ENCODE measurements around the gene UBALD1.

UBALD1 gene

DNA sequence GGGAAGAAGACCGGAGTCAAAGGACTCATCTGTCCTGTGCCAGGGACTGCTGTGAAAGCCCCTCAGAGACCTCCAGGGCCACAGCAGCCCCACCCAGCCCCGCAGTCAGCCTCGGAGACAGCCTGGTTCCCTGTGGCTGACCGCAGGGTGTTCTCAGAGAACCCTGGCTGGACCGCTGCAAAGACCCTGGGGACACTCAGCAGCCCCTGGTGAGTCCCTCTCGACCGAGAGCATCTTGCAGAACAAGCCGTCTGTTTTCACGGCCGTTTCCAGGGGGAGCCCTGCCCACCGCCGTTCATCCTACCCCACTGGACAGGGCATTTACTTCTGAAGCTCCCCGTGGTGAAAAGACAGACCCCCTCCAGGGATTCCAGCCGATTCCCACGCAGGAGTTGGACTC lies 10.3 kb downstream of the UBALD1 start:
- Histone ChIP-seq H3K36me3 (ENCODE audit: insufficient read depth, low read length) (no peaks in the 10 kb centered on the region), H3K79me2 (ENCODE audit: control insufficient read depth, insufficient read depth, low read length, unreplicated experiment) (no peaks in the 10 kb centered on the region), H3K4me3 (ENCODE audit: low read depth, low read length) (no peak overlapping the region), H3K27me3 (ENCODE audit: insufficient read depth, low read length) (0 out of 2 replicates have a peak, but pooled peaks cover 5% of the 10 kb centered on the region), H3K4me1 (ENCODE audit: control insufficient read depth, insufficient read depth, low read length, unreplicated experiment) (peaks cover 5% of the 10 kb centered on the region), H3K27ac (ENCODE audit: low read depth, low read length) (no peak overlapping the region), H2AFZ (ENCODE audit: low read length, unreplicated experiment) (no peak overlapping the region)

DNA sequence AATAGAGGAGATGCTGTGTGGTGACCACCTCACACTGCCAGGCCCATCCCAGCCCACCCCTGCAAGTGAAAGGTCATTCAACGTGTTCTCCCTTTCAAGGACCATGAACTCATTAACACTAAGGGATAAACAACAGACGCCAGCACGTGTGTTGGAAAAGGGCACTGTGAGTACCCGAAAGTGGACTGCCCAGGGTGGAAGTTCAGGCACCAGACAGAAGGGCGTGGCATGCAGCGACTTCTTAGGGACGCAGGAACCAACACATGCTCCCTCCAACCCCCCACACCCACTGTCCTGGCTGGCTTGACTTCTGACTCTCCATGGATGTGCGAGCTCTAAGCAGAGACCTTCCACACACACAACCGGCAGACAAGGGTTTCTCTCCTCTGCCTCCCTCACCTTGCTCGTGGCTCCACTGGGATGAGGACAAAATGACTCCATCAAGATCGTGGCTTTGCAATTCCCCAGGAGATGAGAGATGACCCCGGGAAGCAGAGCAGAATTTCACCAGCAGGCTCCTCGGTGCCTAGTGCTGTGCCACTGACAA lies 11.0 kb downstream of the UBALD1 start:
- no peak overlapping the region for H3K4me3 ChIP-seq (ENCODE audit: low read depth, low read length)
- no peak overlapping the region for H2AFZ ChIP-seq (ENCODE audit: low read length, unreplicated experiment)
- H3K36me3 ChIP-seq (ENCODE audit: insufficient read depth, low read length): no peaks in the 10 kb centered on the region
- peaks cover 5% of the 10 kb centered on the region for H3K4me1 ChIP-seq (ENCODE audit: control insufficient read depth, insufficient read depth, low read length, unreplicated experiment)
- H3K27me3 ChIP-seq (ENCODE audit: insufficient read depth, low read length): 0 out of 2 replicates have a peak, but pooled peaks cover 6% of the 10 kb centered on the region
- no peaks in the 10 kb centered on the region for H3K79me2 ChIP-seq (ENCODE audit: control insufficient read depth, insufficient read depth, low read length, unreplicated experiment)
- no peak overlapping the region for H3K27ac ChIP-seq (ENCODE audit: low read depth, low read length)

DNA sequence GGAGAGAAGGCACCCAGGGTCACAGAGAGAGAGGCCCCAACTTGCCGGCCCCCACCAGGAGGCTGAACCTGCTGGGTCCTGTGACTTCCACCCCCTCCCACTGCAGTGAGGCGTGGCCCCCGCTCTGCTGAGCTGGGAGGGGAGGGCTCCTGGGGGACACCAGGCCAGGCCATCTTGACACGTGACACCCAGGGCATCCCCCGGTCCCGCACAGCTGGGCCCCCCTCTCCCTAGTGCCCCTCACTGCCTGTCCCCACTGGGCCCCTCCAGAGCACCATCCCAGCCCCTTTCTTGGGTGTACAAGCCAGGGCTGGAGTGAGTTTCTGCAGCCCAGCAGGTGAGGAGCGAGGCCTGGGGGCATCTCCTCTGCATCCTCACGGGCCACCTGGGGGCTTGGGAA lies 12.4 kb downstream of the UBALD1 start:
- Histone ChIP-seq H3K4me1 (ENCODE audit: control insufficient read depth, insufficient read depth, low read length, unreplicated experiment) (peaks cover 5% of the 10 kb centered on the region), H3K4me3 (ENCODE audit: low read depth, low read length) (no peak overlapping the region), H3K79me2 (ENCODE audit: control insufficient read depth, insufficient read depth, low read length, unreplicated experiment) (no peaks in the 10 kb centered on the region), H2AFZ (ENCODE audit: low read length, unreplicated experiment) (no peak overlapping the region), H3K27ac (ENCODE audit: low read depth, low read length) (no peak overlapping the region), H3K36me3 (ENCODE audit: insufficient read depth, low read length) (no peaks in the 10 kb centered on the region), H3K27me3 (ENCODE audit: insufficient read depth, low read length) (0 out of 2 replicates have a peak, but pooled peaks cover 6% of the 10 kb centered on the region)

DNA sequence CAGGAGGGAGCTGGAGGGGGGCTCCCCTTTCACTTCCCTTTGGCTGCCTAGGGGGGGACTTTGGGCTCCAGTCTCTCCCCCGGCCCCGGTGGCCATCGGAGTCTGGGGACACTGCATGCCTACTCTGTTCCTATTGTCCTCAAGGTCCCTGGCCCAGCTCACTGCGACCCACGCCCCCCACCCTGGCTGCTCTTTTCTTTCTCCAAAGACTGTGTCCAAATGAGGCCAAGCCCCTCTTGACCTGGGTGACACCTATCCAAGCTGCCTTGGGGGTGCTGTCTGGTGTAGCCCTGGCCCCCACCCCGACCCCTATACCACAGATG lies 12.9 kb downstream of the UBALD1 start:
- Histone ChIP-seq H2AFZ (ENCODE audit: low read length, unreplicated experiment) (no peak overlapping the region), H3K4me3 (ENCODE audit: low read depth, low read length) (no peak overlapping the region), H3K27ac (ENCODE audit: low read depth, low read length) (no peak overlapping the region), H3K36me3 (ENCODE audit: insufficient read depth, low read length) (no peaks in the 10 kb centered on the region), H3K79me2 (ENCODE audit: control insufficient read depth, insufficient read depth, low read length, unreplicated experiment) (no peaks in the 10 kb centered on the region), H3K27me3 (ENCODE audit: insufficient read depth, low read length) (0 out of 2 replicates have a peak, but pooled peaks cover 6% of the 10 kb centered on the region), H3K4me1 (ENCODE audit: control insufficient read depth, insufficient read depth, low read length, unreplicated experiment) (peaks cover 5% of the 10 kb centered on the region)

DNA sequence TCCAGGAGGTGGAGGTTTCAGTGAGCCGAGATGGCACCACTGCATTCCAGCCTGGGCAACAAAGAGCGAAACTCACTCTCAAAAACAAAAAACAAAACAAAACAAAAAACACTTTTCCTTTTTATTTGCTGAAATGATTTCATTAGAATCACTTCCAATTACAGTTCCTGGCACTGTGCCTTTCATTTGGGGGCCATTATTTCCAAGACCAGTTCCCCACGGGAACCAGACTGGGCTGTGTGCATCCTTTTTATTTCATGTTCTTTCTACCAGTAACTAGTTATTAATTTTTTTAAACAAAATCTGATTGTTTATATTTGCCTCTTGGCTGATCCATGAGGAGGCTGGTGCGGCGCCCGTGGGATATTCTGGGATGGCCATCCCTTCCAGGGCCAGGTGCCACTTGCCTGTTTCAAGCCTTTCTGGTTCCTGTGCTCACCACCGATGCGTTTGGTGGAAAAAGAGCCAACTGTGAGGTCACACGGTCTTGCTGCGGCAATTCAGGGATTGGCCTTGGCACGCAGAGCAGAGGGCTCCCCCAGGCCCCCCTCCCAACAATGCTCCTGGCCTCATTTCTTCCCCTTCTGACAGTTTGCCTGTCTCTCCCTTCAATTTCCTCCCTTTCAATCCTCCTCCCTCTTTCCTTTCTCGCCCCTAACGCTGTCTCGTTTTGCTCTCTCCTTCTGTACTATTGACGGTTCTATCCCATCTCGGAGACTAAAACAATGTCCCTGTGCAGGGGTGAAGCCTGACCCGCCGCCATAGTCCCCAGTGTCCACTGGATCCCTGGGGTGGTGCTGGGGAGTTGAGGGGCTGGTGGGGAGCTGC lies 13.4 kb downstream of the UBALD1 start:
- H2AFZ ChIP-seq (ENCODE audit: low read length, unreplicated experiment): no peak overlapping the region
- H3K4me1 ChIP-seq (ENCODE audit: control insufficient read depth, insufficient read depth, low read length, unreplicated experiment): peaks cover 5% of the 10 kb centered on the region
- H3K27ac ChIP-seq (ENCODE audit: low read depth, low read length): no peak overlapping the region
- H3K36me3 ChIP-seq (ENCODE audit: insufficient read depth, low read length): no peaks in the 10 kb centered on the region
- no peaks in the 10 kb centered on the region for H3K79me2 ChIP-seq (ENCODE audit: control insufficient read depth, insufficient read depth, low read length, unreplicated experiment)
- no peak overlapping the region for H3K4me3 ChIP-seq (ENCODE audit: low read depth, low read length)
- H3K27me3 ChIP-seq (ENCODE audit: insufficient read depth, low read length): 0 out of 2 replicates have a peak, but pooled peaks cover 10% of the 10 kb centered on the region

DNA sequence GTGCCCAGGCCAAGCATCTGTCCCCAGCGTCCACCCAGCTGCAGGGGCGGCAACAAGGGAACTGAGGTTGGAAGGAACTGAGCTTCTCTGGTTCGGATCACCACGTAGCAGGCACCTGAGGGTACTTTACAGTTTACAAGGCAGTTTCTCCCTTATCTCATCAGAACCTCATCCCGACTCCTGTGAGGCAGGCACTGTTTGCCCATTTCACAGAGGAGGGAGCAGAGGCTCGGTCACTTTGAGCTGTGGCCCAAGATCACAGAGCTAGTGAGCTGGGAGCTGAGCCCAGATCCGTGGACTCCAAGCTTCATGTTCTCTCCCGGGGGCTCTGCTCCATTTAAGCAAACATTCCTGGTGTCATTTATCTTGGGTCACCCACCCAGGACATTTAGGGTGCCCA lies 15.1 kb downstream of the UBALD1 start:
- Histone ChIP-seq H2AFZ (ENCODE audit: low read length, unreplicated experiment) (no peak overlapping the region), H3K4me1 (ENCODE audit: control insufficient read depth, insufficient read depth, low read length, unreplicated experiment) (peaks cover 5% of the 10 kb centered on the region), H3K27ac (ENCODE audit: low read depth, low read length) (no peak overlapping the region), H3K36me3 (ENCODE audit: insufficient read depth, low read length) (no peaks in the 10 kb centered on the region), H3K4me3 (ENCODE audit: low read depth, low read length) (no peak overlapping the region), H3K79me2 (ENCODE audit: control insufficient read depth, insufficient read depth, low read length, unreplicated experiment) (no peaks in the 10 kb centered on the region), H3K27me3 (ENCODE audit: insufficient read depth, low read length) (0 out of 2 replicates have a peak, but pooled peaks cover 10% of the 10 kb centered on the region)

DNA sequence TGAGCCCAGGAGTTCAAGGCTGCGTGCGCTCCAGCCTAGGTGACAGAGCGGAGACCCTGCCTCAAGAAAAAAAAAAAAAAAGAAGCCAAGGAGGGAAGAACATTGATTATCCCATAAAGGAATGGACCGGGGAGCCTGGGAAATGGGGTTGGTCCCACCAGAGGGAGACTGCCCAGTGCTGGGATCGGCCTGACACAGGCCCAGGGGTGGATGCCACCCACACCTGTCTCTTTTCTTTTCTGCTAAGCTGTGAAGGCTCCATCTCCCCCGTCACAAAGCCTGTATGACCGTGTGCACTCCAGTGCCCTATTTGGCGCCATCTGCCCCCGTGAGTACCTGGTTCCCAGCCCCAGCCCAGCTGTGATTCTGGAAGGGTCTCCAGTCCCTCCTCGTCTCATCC lies 15.7 kb downstream of the UBALD1 start:
- Histone ChIP-seq H3K36me3 (ENCODE audit: insufficient read depth, low read length) (no peaks in the 10 kb centered on the region), H3K4me3 (ENCODE audit: low read depth, low read length) (no peak overlapping the region), H3K79me2 (ENCODE audit: control insufficient read depth, insufficient read depth, low read length, unreplicated experiment) (no peaks in the 10 kb centered on the region)

DNA sequence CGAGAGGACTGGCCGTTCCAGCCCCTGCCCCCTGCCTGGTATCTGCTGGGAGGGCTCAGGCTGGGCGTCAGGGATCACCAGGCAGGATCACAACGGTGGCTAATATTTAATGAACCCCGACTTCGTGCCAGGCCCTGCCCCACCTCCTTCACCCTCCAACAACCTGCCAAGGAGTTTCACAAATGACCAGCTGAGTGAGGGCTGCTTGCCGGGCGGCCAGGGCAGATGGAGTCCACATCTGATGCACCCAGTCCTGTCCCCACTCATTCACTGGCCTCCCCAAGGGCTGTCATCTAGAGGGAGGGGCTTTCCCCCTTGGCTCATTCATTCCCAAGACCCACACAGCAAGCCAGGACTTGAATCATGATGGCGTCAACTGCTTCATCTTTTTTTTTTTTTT lies 17.5 kb downstream of the UBALD1 start:
- no peaks in the 10 kb centered on the region for H3K36me3 ChIP-seq (ENCODE audit: insufficient read depth, low read length)
- no peak overlapping the region for H3K4me3 ChIP-seq (ENCODE audit: low read depth, low read length)
- H3K27me3 ChIP-seq (ENCODE audit: insufficient read depth, low read length): 0 out of 2 replicates have a peak, but pooled peaks cover 10% of the 10 kb centered on the region
- no peaks in the 10 kb centered on the region for H3K79me2 ChIP-seq (ENCODE audit: control insufficient read depth, insufficient read depth, low read length, unreplicated experiment)
- no peak overlapping the region for H3K27ac ChIP-seq (ENCODE audit: low read depth, low read length)
- peaks cover 5% of the 10 kb centered on the region for H3K4me1 ChIP-seq (ENCODE audit: control insufficient read depth, insufficient read depth, low read length, unreplicated experiment)
- H2AFZ ChIP-seq (ENCODE audit: low read length, unreplicated experiment): no peak overlapping the region

More for the DNA sequence above, 15.7 kb downstream of the UBALD1 start:
- peaks cover 5% of the 10 kb centered on the region for H3K4me1 ChIP-seq (ENCODE audit: control insufficient read depth, insufficient read depth, low read length, unreplicated experiment)
- no peak overlapping the region for H3K27ac ChIP-seq (ENCODE audit: low read depth, low read length)
- 0 out of 2 replicates have a peak, but pooled peaks cover 10% of the 10 kb centered on the region for H3K27me3 ChIP-seq (ENCODE audit: insufficient read depth, low read length)
- no peak overlapping the region for H2AFZ ChIP-seq (ENCODE audit: low read length, unreplicated experiment)

DNA sequence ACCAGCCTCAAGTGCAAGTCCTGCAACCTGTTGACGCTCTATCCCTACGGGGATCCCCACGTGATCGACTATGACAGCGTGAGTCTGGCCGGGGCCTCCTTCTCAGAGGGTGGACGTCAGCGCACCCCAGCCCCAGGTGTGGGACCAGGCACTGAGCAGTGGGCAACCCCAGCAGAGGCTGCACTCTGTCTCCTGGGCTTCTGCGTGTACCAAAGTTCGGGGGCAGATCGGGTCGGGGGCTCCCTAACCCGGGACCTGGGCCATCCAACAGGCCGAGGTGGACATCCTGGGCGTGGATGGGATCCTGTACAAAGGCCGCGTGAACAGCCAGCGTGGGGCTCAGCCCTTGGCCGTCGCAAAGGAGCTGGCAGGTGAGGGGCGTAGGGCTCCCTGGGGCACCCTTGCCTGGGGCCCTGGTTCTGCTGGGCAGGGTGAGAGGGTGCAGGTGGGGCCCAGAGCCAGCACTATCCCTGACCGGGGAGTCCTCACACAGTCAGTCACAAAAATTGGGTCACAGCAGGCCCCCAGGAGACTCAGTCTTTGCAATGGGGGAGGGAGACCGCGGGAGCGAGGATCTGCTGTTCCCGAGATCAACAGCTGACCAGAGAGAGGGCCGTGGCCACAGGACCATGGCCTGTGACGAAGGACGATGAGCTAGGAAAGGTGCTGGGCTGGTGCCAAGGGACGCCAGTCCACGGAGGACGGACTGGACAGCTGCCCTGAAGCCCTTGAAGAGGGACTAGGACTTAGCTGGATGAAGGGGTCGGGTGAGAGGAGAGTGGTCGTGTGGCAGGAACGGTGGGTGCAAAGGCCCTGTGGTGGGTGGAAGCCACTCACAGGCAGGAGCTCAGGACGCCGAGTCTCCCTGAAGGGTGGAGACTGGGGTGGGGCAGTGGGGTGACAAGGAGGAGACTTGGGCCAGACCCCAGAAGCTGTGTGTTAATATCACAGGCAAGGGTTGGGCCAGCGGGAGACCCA lies 20.0 kb downstream of the UBALD1 start:
- no peak overlapping the region for H2AFZ ChIP-seq (ENCODE audit: low read length, unreplicated experiment)
- H3K4me1 ChIP-seq (ENCODE audit: control insufficient read depth, insufficient read depth, low read length, unreplicated experiment): no peaks in the 10 kb centered on the region
- H3K36me3 ChIP-seq (ENCODE audit: insufficient read depth, low read length): no peaks in the 10 kb centered on the region
- H3K27me3 ChIP-seq (ENCODE audit: insufficient read depth, low read length): 0 out of 2 replicates have a peak, but pooled peaks cover 8% of the 10 kb centered on the region
- H3K4me3 ChIP-seq (ENCODE audit: low read depth, low read length): no peak overlapping the region
- H3K79me2 ChIP-seq (ENCODE audit: control insufficient read depth, insufficient read depth, low read length, unreplicated experiment): no peaks in the 10 kb centered on the region
- H3K27ac ChIP-seq (ENCODE audit: low read depth, low read length): no peak overlapping the region

DNA sequence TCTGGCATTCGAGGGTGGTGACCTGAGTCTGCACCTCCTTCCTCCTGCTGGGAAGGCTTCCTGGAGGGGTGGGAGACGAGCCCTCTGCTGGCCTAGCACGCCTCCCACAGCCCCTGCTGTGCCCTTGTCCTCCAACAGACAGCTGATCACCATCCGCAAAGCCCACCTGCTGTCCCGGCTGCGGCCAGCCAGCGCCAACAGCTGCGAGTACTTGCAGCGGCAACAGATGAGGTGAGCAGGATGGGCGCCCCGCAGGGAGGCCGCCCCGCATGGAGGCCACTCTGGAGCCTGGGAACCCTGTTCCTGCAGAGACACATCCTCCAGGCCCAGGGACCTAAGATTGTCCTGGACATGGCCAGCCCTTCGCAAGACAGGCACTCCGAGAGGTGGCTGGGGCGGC lies 21.6 kb downstream of the UBALD1 start:
- H3K4me3 ChIP-seq (ENCODE audit: low read depth, low read length): no peak overlapping the region
- H3K27me3 ChIP-seq (ENCODE audit: insufficient read depth, low read length): peaks cover 14% of the 10 kb centered on the region; the same call in 1 of the 2 replicates
- no peaks in the 10 kb centered on the region for H3K36me3 ChIP-seq (ENCODE audit: insufficient read depth, low read length)
- H3K79me2 ChIP-seq (ENCODE audit: control insufficient read depth, insufficient read depth, low read length, unreplicated experiment): no peaks in the 10 kb centered on the region
- no peak overlapping the region for H3K27ac ChIP-seq (ENCODE audit: low read depth, low read length)
- H3K4me1 ChIP-seq (ENCODE audit: control insufficient read depth, insufficient read depth, low read length, unreplicated experiment): no peaks in the 10 kb centered on the region
- H2AFZ ChIP-seq (ENCODE audit: low read length, unreplicated experiment): no peak overlapping the region
